Vagina (tissue), 2 donors: ENCODE results near the gene MTHFS.
"Not testable (repeated sequence)": the region's sequence is repeated elsewhere in the genome, so short reads cannot be mapped to it uniquely, and the experiment has no call there.

Source experiments
- CTCF ChIP-seq, 3 experiments: fragments of 450-650 bp in 2 of 3; fragments of 200-600 bp in 1 of 3; sonication (generic) in 1 of 3; IDR thresholded peaks; one replicate each; pipeline ENCODE4 v1.5.1; 2017 to 2019; ENCODE audit warnings: antibody characterized with exemption in 3 of 3, mild to moderate bottlenecking in 2 of 3, moderate library complexity in 2 of 3
- POLR2A ChIP-seq, 2 donors: fragments of 450-650 bp; IDR thresholded peaks; one replicate each; pipeline ENCODE4 v1.6.1; 2017; ENCODE audit warnings: antibody characterized with exemption in 2 of 2, mild to moderate bottlenecking in 2 of 2, moderate library complexity in 2 of 2

GRCh38 chr15:79915776-79916501 lies 19.1 kb upstream of the MTHFS start:
- not testable (repeated sequence) for TF ChIP-seq CTCF, POLR2A (IDR thresholded peaks at IDR 0.05)
